ENCODE data around the gene GPSM3.

GPSM3 gene

GRCh38 chr6:32176476-32177182, 15.8 kb downstream of the GPSM3 start:
- no peak for DNase-seq
- Mint-ChIP-seq H3K36me3 (ENCODE audit: low read depth) (peaks cover 35% of the 10 kb centered on the region), H3K9me3 (no peaks in the 10 kb centered on the region), H3K27me3 (no peaks in the 10 kb centered on the region), H3K4me3 (peak overlapping the region; percentile 94), H3K27ac (peak overlapping the region; percentile 99), H3K4me1 (ENCODE audit: low read depth) (peaks cover 73% of the 10 kb centered on the region)

GRCh38 chr6:32175711-32176475, 16.6 kb downstream of the GPSM3 start, which contains the start of gene AGPAT1:
Gene AGPAT1 (minus strand): TSS chr6:32176084. CDS start chr6:32171496, 4,588 bp downstream.
- H3K9me3 Mint-ChIP-seq, result no peaks in the 10 kb centered on the region
- peaks cover 71% of the 10 kb centered on the region for H3K4me1 Mint-ChIP-seq (ENCODE audit: low read depth)
- H3K27me3 Mint-ChIP-seq, result no peaks in the 10 kb centered on the region

GRCh38 chr6:32175322-32175710, 17.1 kb downstream of the GPSM3 start:
- no peak for DNase-seq
- Mint-ChIP-seq H3K36me3 (ENCODE audit: low read depth) (peaks cover 31% of the 10 kb centered on the region), H3K27ac (peak overlapping the region; percentile 99), H3K4me3 (peak overlapping the region; percentile 94), H3K9me3 (no peaks in the 10 kb centered on the region), H3K27me3 (no peaks in the 10 kb centered on the region), H3K4me1 (ENCODE audit: low read depth) (peaks cover 65% of the 10 kb centered on the region)

More at GRCh38 chr6:32175711-32176475, 16.6 kb downstream of the GPSM3 start, which contains the start of gene AGPAT1:
- peak; percentile 99 for DNase-seq
- peak within 1 kb of the TSS; percentile 99 for H3K27ac Mint-ChIP-seq
- peak within 1 kb of the TSS; percentile 94 for H3K4me3 Mint-ChIP-seq
- H3K36me3 Mint-ChIP-seq (ENCODE audit: low read depth), result peaks cover 31% of the 10 kb centered on the region

GRCh38 chr6:32174416-32174815, 18.0 kb downstream of the GPSM3 start:
- Mint-ChIP-seq H3K9me3 (no peaks in the 10 kb centered on the region), H3K4me3 (peak overlapping the region; percentile 94), H3K27me3 (no peaks in the 10 kb centered on the region), H3K36me3 (ENCODE audit: low read depth) (peaks cover 31% of the 10 kb centered on the region), H3K27ac (no peak overlapping the region), H3K4me1 (ENCODE audit: low read depth) (peaks cover 56% of the 10 kb centered on the region)
- no peak for DNase-seq

DNA sequence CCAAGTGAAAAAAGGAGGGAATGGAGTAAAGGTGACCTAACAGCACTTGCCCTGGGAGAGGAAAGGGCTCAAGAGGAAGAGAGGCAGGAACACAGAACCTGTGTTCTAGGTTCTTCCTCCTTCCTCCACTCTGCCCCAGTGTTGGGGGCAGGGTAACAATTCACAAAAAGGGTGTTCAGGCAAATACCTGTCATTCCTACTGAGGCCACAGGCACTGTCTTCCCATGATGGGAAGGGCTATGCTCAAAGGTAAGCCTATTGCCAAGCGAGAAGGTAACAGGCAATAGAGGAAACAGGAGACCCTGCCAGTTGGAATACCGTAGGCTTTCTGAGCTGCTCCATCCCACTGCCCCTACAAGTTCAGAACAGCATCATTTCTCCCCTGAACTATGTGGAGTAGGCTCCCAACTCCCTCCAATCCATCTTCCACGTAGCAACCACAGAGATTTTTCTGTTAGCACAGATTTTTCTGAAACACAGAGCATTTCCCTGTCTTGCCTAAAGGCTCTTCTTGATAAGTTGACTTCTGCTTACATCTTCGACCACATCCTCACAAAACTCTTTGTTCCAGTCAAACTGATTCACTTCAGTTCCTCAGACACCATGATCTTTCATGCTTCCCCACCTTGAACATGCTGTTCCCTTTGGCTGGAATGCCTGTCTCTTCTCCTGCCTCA, 19.3 kb downstream of the GPSM3 start:
- Mint-ChIP-seq H3K27me3 (no peaks in the 10 kb centered on the region), H3K27ac (peak overlapping the region; percentile 20), H3K36me3 (ENCODE audit: low read depth) (peaks cover 31% of the 10 kb centered on the region), H3K4me3 (no peak overlapping the region), H3K4me1 (ENCODE audit: low read depth) (peaks cover 47% of the 10 kb centered on the region), H3K9me3 (no peaks in the 10 kb centered on the region)
- no peak for DNase-seq

DNA sequence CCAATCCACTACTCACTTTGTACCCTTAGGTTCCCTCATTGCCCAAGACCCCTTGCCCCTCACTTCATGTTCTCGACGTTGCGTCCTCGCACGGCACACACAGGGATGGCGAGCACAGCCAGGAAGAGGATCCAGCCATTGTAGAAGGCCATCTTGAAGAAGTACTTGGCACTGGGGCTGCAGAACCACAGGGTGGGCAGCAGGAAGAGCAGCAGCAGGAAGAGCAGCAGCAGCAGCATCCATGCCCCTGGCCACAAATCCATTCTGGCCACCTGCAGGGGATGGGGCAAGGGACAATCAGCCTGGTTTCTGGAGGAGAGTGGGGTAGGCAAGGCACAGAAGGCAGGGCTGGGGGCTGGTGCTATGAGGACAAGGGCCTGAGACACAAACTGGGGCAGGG, 21.2 kb downstream of the GPSM3 start:
- Mint-ChIP-seq H3K4me3 (no peak overlapping the region), H3K4me1 (ENCODE audit: low read depth) (peaks cover 33% of the 10 kb centered on the region), H3K27me3 (no peaks in the 10 kb centered on the region), H3K36me3 (ENCODE audit: low read depth) (peaks cover 48% of the 10 kb centered on the region), H3K9me3 (no peaks in the 10 kb centered on the region), H3K27ac (no peak overlapping the region)
- peak; percentile 15 for DNase-seq

GRCh38 chr6:32170294-32170693, 22.1 kb downstream of the GPSM3 start:
- no peaks in the 10 kb centered on the region for H3K9me3 Mint-ChIP-seq
- H3K27me3 Mint-ChIP-seq, result no peaks in the 10 kb centered on the region
- peaks cover 56% of the 10 kb centered on the region for H3K36me3 Mint-ChIP-seq (ENCODE audit: low read depth)
- H3K4me3 Mint-ChIP-seq, result no peak overlapping the region
- H3K4me1 Mint-ChIP-seq (ENCODE audit: low read depth), result peaks cover 30% of the 10 kb centered on the region
- H3K27ac Mint-ChIP-seq, result no peak overlapping the region
- DNase-seq, result peak; percentile 19

- H3K4me3 Mint-ChIP-seq, result no peak overlapping the region
- H3K27ac Mint-ChIP-seq, result no peak overlapping the region
- peaks cover 18% of the 10 kb centered on the region for H3K4me1 Mint-ChIP-seq (ENCODE audit: low read depth)
- DNase-seq, result no peak
- no peaks in the 10 kb centered on the region for H3K9me3 Mint-ChIP-seq
- no peaks in the 10 kb centered on the region for H3K27me3 Mint-ChIP-seq
- H3K36me3 Mint-ChIP-seq (ENCODE audit: low read depth), result peaks cover 60% of the 10 kb centered on the region
These were observed 23.4 kb downstream of the GPSM3 start for GRCh38 chr6:32168807-32169591.

DNA sequence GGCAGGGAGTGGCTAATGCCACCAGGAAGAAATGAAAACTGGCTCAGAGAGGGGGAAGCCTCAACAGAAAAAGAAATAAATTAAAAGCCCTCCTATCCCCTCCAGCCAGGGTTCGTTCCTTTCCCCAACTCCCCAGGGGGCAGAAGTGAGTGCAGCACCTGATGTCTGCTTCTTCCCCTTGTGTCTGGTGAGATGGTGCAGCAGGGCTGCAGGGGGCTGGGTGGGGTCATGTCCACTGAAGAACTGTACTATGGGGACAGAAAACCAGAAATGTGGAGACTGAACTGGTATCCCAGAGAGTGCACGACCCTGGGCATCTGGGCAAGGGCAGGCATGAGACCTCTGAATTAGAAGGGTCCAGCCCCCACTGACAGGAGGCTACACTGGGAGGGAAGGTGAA, 24.1 kb downstream of the GPSM3 start:
- peak overlapping the region; percentile 23 for H3K27ac Mint-ChIP-seq
- peaks cover 63% of the 10 kb centered on the region for H3K36me3 Mint-ChIP-seq (ENCODE audit: low read depth)
- peak; percentile 14 for DNase-seq
- peaks cover 11% of the 10 kb centered on the region for H3K4me1 Mint-ChIP-seq (ENCODE audit: low read depth)
- H3K27me3 Mint-ChIP-seq, result no peaks in the 10 kb centered on the region
- no peak overlapping the region for H3K4me3 Mint-ChIP-seq
- H3K9me3 Mint-ChIP-seq, result no peaks in the 10 kb centered on the region

DNA sequence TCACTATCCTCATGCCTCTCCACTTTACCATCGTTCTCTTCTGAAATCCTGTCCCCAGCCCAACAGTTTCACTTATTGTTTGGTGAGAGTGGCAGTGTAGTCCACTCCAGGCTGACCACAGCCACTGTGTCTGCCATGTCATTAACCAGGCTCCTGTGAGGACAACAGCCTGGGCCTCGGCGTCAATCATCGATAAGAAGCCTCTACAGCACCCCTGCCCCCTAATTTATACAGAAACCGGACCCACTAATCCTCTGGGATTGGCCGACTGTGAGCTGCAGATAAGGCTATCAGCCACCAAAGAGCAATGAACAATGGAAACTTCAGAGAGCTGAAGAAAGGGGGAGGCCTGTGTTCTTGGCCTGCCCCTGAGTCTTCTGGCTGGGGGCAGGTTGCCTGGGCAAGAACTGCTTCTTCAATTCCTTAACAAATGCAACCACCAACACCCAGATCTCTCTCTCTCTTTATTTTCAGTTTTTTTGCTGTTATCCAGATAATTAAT, 24.6 kb downstream of the GPSM3 start:
- H3K9me3 Mint-ChIP-seq, result no peaks in the 10 kb centered on the region
- H3K27me3 Mint-ChIP-seq, result no peaks in the 10 kb centered on the region
- H3K4me3 Mint-ChIP-seq, result no peak overlapping the region
- H3K27ac Mint-ChIP-seq, result peak overlapping the region; percentile 45
- H3K4me1 Mint-ChIP-seq (ENCODE audit: low read depth), result peaks cover 6% of the 10 kb centered on the region
- DNase-seq, result no peak
- H3K36me3 Mint-ChIP-seq (ENCODE audit: low read depth), result peaks cover 68% of the 10 kb centered on the region

DNA sequence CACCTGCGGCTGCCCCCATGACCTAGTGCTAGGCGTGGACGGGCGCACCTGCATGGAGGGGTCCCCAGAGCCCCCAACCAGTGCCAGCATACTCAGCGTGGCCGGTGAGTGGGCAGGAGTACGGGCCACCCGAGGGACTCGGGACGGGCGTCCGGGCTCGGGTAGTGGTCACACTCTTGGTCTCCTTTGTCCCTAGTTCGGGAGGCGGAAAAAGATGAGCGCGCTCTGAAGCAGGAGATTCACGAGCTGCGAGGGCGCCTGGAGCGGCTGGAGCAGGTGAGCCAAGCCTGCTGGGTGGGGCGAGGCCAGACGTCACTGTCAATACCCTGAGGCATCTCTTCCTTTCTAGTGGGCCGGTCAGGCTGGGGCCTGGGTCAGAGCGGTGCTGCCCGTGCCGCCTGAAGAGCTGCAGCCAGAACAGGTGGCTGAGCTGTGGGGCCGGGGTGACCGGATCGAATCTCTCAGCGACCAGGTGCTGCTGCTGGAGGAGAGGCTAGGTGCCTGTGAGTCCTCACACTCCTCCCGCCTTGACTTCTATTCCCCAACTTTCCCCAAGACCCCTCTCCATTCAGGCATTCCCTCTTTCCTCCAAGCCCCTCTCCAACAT, 25.2 kb downstream of the GPSM3 start:
- Mint-ChIP-seq H3K27me3 (no peaks in the 10 kb centered on the region), H3K36me3 (ENCODE audit: low read depth) (peaks cover 74% of the 10 kb centered on the region), H3K4me3 (no peak overlapping the region), H3K9me3 (no peaks in the 10 kb centered on the region), H3K27ac (peak overlapping the region; percentile 45), H3K4me1 (ENCODE audit: low read depth) (peaks cover 3% of the 10 kb centered on the region)
- DNase-seq, result no peak

DNA sequence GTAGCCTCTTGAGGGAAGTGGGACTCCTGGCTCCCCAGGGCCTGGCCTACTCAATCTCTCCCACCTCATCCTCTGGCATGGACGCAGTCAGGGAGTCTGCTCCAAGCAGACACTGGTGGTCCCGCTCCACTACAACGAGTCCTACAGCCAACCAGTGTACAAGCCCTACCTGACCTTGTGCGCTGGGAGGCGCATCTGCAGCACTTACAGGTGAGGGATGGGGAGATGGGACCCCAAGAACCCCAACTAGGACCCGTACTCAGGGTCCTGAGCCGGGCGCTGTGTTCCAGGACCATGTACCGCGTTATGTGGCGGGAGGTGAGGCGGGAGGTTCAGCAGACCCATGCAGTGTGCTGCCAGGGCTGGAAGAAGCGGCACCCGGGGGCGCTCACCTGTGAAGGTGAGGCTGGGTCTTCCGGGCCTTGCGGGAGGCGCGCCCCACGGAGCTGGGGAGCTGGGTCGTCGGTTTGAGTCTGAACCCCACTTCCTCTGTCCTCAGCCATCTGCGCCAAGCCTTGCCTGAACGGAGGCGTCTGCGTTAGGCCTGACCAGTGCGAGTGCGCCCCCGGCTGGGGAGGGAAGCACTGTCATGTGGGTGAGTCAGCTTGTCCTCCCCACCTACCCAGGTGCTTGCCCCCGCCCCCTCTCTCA, 25.9 kb downstream of the GPSM3 start:
- H3K36me3 Mint-ChIP-seq (ENCODE audit: low read depth), result peaks cover 77% of the 10 kb centered on the region
- H3K27ac Mint-ChIP-seq, result no peak overlapping the region
- H3K4me3 Mint-ChIP-seq, result no peak overlapping the region
- peaks cover 3% of the 10 kb centered on the region for H3K4me1 Mint-ChIP-seq (ENCODE audit: low read depth)
- DNase-seq, result no peak
- H3K9me3 Mint-ChIP-seq, result no peaks in the 10 kb centered on the region
- no peaks in the 10 kb centered on the region for H3K27me3 Mint-ChIP-seq

DNA sequence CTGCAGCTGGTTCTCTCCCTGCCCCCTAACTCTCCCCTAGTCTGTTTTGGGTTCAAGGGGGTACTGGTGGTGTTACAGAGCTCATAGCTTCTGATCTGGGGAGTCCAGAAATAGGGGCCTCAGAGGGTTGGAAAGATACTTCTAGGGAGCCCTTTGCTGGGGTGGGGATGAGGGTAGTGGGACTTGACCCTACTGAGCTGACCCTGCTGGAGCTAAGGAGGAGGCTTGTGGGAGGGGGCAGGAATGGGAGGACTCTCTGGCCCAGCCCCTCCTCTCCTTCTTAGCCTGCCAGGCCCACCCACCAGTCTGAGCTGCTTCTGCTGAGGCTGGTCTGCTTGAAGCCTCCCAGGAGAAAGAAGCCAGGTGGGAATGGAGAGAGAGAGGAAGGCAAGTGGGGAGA, 28.1 kb downstream of the GPSM3 start, which contains the start of gene EGFL8:
EGFL8 (plus strand) TSS at position 301 of the 400 bp plus-strand sequence. CDS start 1,571 bp downstream, outside the sequence.
- no peaks in the 10 kb centered on the region for H3K9me3 Mint-ChIP-seq
- H3K27ac Mint-ChIP-seq, result no peak within 1 kb of the TSS

More for the DNA sequence above, 28.1 kb downstream of the GPSM3 start, which contains the start of gene EGFL8:
- Mint-ChIP-seq H3K4me3 (no peak within 1 kb of the TSS), H3K4me1 (ENCODE audit: low read depth) (no peaks in the 10 kb centered on the region), H3K36me3 (ENCODE audit: low read depth) (peaks cover 60% of the 10 kb centered on the region), H3K27me3 (no peaks in the 10 kb centered on the region)
- DNase-seq, result no peak
